K562 (cell line): Measurements from ENCODE around the gene CXCL9. TPM values are rescaled to one million over a fixed set of nuclear protein-coding genes. Genes with fewer than 3 reads are reported as not detected.

ENCODE experiments used
- ATAC-seq: fragments of 200-7000 bp; cut with Tn5 transposase; 3 replicates; pipeline ENCODE4 v1.9.1; 2020; ENCODE audit warnings: moderate library complexity
- BruUV-seq: library from RNA; stranded (reverse); fragments of 400-500 nt; replicated peaks from 2 replicates; lab custom pipeline; 2021; lab: Mats Ljungman, UMichigan
- CTCF ChIA-PET: fragments of 300-600 bp; formaldehyde crosslinking; extraction: SDS; loops from one replicate; lab custom pipeline; 2021; ENCODE audit warnings: low intra/inter-chr PET ratio; lab: Yijun Ruan, JAX
- POLR2A ChIA-PET: fragments of 300-600, 350-650 bp; sonication (Branson Sonifier 250); formaldehyde crosslinking; extraction: SDS; loops from one replicate; lab custom pipeline; 2021; ENCODE audit warnings: antibody characterized with exemption, inconsistent platforms; lab: Yijun Ruan, JAX
- DNase-seq, 4 experiments: peaks; one replicate each; pipeline versions ENCODE4 v3.0.0 to v3.0.0-alpha.2; 2011 to 2018; ENCODE audit warnings: low spot score in 3 of 4, mixed read lengths in 3 of 4; ENCODE audit errors: extremely low read depth in 1 of 4
- FAIRE-seq: peaks from 2 replicates; lab custom pipeline; 2011; peaks lifted over from hg19 to GRCh38; lab: Jason Lieb, UNC
- H2AFZ ChIP-seq: 2 replicates; pipeline ENCODE4 v1.6.0; 2011; ENCODE audit warnings: low read depth, low read length, control low read depth, inconsistent platforms
- H3K27ac ChIP-seq: fragments of 200-600 bp; 3 replicates; pipeline ENCODE4 v1.8.0; 2011; ENCODE audit warnings: low read depth, mild to moderate bottlenecking, control low read depth, inconsistent platforms, low read length, moderate library complexity, mixed read lengths; ENCODE audit errors: extremely low read depth
- H3K27me3 ChIP-seq, 2 experiments: fragments of 300-600 bp in 1 of 2; 2 replicates in 1 of 2; 3 replicates in 1 of 2; pipeline versions ENCODE4 v1.6.0 to v1.8.0; 2011; ENCODE audit warnings: inconsistent platforms in 2 of 2, low read length in 2 of 2, mild to moderate bottlenecking in 1 of 2, mixed read lengths in 1 of 2, moderate library complexity in 1 of 2; ENCODE audit not compliant: control insufficient read depth in 2 of 2, insufficient read depth in 2 of 2
- H3K36me3 ChIP-seq: fragments of 300-600 bp; 3 replicates; pipeline ENCODE4 v1.8.0; 2011; ENCODE audit warnings: mild to moderate bottlenecking, low read length, inconsistent platforms; ENCODE audit not compliant: control insufficient read depth, insufficient read depth
- H3K4me1 ChIP-seq, 2 experiments: fragments of 200-600 bp in 1 of 2; replicated peaks in 1 of 2; 2 replicates in 1 of 2; 3 replicates in 1 of 2; pipeline versions ENCODE4 v1.5.1 to v1.8.0; 2011; ENCODE audit warnings: inconsistent platforms in 2 of 2, low read length in 2 of 2, mild to moderate bottlenecking in 1 of 2, mixed read lengths in 1 of 2, moderate library complexity in 1 of 2; ENCODE audit not compliant: control insufficient read depth in 2 of 2, insufficient read depth in 2 of 2
- H3K4me2 ChIP-seq: 2 replicates; pipeline ENCODE4 v1.6.1; 2011; ENCODE audit warnings: low read length, control low read depth, inconsistent platforms, mixed read lengths; ENCODE audit not compliant: insufficient read depth
- H3K4me3 ChIP-seq: fragments of 200-600 bp; sonication (generic), shearing (Covaris generic); 2 replicates; pipeline ENCODE4 v1.5.1; 2016; ENCODE audit warnings: control low read depth, inconsistent platforms
- H3K79me2 ChIP-seq: fragments of 200-600 bp; 3 replicates; pipeline ENCODE4 v1.8.0; 2011; ENCODE audit warnings: low read length, inconsistent platforms; ENCODE audit not compliant: control insufficient read depth, insufficient read depth
- H3K9ac ChIP-seq, 2 experiments: 2 replicates each; pipeline versions ENCODE4 v1.6.0 to v1.6.1; 2011; ENCODE audit warnings: low read depth in 2 of 2, low read length in 2 of 2, control low read depth in 1 of 2, inconsistent platforms in 1 of 2, mild to moderate bottlenecking in 1 of 2, mixed read lengths in 1 of 2; ENCODE audit not compliant: insufficient read depth in 1 of 2
- H3K9me1 ChIP-seq: one replicate; pipeline ENCODE4 v1.6.0; 2011; ENCODE audit warnings: inconsistent platforms, mild to moderate bottlenecking, low read length, moderate library complexity; ENCODE audit not compliant: control insufficient read depth, insufficient read depth
- H3K9me3 ChIP-seq: replicated peaks from 2 replicates; pipeline ENCODE4 v1.5.1; 2011; ENCODE audit warnings: low read depth, low read length, inconsistent platforms; ENCODE audit not compliant: control insufficient read depth, insufficient read depth
- H4K20me1 ChIP-seq: replicated peaks from 2 replicates; pipeline ENCODE4 v1.6.1; 2011; ENCODE audit warnings: low read length, inconsistent platforms, mixed read lengths; ENCODE audit not compliant: control insufficient read depth, insufficient read depth
- NFYB ChIP-seq: IDR thresholded peaks from 2 replicates; pipeline ENCODE4 v1.6.1; 2011; ENCODE audit warnings: mild to moderate bottlenecking, moderate library complexity; ENCODE audit not compliant: insufficient read length; ENCODE audit errors: extremely low read depth
- WGBS: fragments of 100-300 bp; shearing (Covaris generic); methylation state at CpG from one replicate; pipeline ENCODE4 v1.1.6; 2016; ENCODE audit warnings: low coverage, mixed read lengths; ENCODE audit not compliant: insufficient coverage; ENCODE audit errors: missing lambda C conversion rate; 5-methylcytosine and 5-hydroxymethylcytosine counted together
- in situ Hi-C: fragments of 300-500 bp; cut with MboI; formaldehyde crosslinking; loops from 4 replicates; pipeline ENCODE4 v1.15.0; 2018; ENCODE audit warnings: inconsistent platforms, mixed read lengths
- intact Hi-C: fragments of 100-400 bp; cut with micrococcal nuclease; formaldehyde crosslinking; loops from 2 replicates; pipeline ENCODE4 v1.14.2; 2022
- polyA plus RNA-seq, 8 experiments: library from polyadenylated mRNA; depleted of rRNA in 4 of 8; stranded (reverse) in 5 of 8; unstranded in 3 of 8; fragments of >200 nt; fragmentation: Nextera tagmentation in 2 of 8; fragmentation: Illumina TruSeq in 1 of 8; extraction: Ambion mirVana in 2 of 8; extraction: Trizol in 1 of 8; gene quantifications; 2 replicates each; pipeline versions ENCODE4 v1.2.1 to v1.2.3, GENCODE V29; 2011 to 2014; ENCODE audit warnings: inconsistent platforms in 1 of 8, missing spikeins in 1 of 8
- total RNA-seq, 7 experiments: library from RNA; depleted of rRNA in 6 of 7; stranded (reverse); fragments of >200 nt in 6 of 7; fragmentation: Illumina TruSeq in 2 of 7; extraction: Trizol in 2 of 7; gene quantifications; 2 replicates each; pipeline versions ENCODE4 v1.2.1 to v1.2.3, GENCODE V29; 2011 to 2021; ENCODE audit warnings: low replicate concordance in 1 of 7
- TF ChIP-seq, protein P1 (sequence below): fragments of 450-650 bp; IDR thresholded peaks from 2 replicates; pipeline ENCODE4 v1.7.0; 2016; ENCODE audit warnings: borderline replicate concordance
- TF ChIP-seq, protein P2 (sequence below): sonication (generic); formaldehyde crosslinking; IDR thresholded peaks from 2 replicates; pipeline ENCODE4 v1.8.1; 2022; ENCODE audit warnings: missing genetic modification reagents

Gene CXCL9
- total and polyA plus RNA-seq, 9 of the 15 experiments (the other 6 are each of a cell fraction or from before 2014, with no cell fraction given) = not detected

GRCh38 chr4:76035799-76036380 lies 28.6 kb upstream of the CXCL9 start, which contains the start of gene CXCL11:
TSS of gene CXCL11 (minus strand) at chr4:76036070. CDS start at chr4:76035987, 83 bp downstream.
- H4K20me1 ChIP-seq = no peaks in the 10 kb centered on the region
- H3K9me1 ChIP-seq = no peaks in the 10 kb centered on the region
- H3K9ac ChIP-seq = no peak within 1 kb of the TSS
- no peak for ATAC-seq
- peaks cover 0 to 6% of the 10 kb centered on the region in 2 experiments; a peak in 2 of 5 replicates for H3K4me1 ChIP-seq
- no peaks in the 10 kb centered on the region for H3K9me3 ChIP-seq
- 49% methylated on average over 2 of the region's 2 CpGs for WGBS
- H3K27ac ChIP-seq = no peak within 1 kb of the TSS
- H3K4me2 ChIP-seq = no peak within 1 kb of the TSS; the same call in 1 of the 2 replicates
- no TSS peak for BruUV-seq
- H2AFZ ChIP-seq = peak within 1 kb of the TSS; percentile 53; the same call in 1 of the 2 replicates
- ChIA-PET CTCF (no interaction called here), POLR2A (no interaction called here)
- H3K27me3 ChIP-seq = no peaks in the 10 kb centered on the region; a peak in 2 of 5 replicates
- no peak within 1 kb of the TSS for H3K4me3 ChIP-seq
- intact Hi-C loops (no loop called here), in situ Hi-C loops (no loop called here)
- no peaks in the 10 kb centered on the region for H3K36me3 ChIP-seq
- no peaks in the 10 kb centered on the region for H3K79me2 ChIP-seq
- DNase-seq = no peak
- no peak for TF ChIP-seq NFYB
- TF ChIP-seq, protein P1, sequence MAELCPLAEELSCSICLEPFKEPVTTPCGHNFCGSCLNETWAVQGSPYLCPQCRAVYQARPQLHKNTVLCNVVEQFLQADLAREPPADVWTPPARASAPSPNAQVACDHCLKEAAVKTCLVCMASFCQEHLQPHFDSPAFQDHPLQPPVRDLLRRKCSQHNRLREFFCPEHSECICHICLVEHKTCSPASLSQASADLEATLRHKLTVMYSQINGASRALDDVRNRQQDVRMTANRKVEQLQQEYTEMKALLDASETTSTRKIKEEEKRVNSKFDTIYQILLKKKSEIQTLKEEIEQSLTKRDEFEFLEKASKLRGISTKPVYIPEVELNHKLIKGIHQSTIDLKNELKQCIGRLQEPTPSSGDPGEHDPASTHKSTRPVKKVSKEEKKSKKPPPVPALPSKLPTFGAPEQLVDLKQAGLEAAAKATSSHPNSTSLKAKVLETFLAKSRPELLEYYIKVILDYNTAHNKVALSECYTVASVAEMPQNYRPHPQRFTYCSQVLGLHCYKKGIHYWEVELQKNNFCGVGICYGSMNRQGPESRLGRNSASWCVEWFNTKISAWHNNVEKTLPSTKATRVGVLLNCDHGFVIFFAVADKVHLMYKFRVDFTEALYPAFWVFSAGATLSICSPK = no peak
- TF ChIP-seq, protein P2, sequence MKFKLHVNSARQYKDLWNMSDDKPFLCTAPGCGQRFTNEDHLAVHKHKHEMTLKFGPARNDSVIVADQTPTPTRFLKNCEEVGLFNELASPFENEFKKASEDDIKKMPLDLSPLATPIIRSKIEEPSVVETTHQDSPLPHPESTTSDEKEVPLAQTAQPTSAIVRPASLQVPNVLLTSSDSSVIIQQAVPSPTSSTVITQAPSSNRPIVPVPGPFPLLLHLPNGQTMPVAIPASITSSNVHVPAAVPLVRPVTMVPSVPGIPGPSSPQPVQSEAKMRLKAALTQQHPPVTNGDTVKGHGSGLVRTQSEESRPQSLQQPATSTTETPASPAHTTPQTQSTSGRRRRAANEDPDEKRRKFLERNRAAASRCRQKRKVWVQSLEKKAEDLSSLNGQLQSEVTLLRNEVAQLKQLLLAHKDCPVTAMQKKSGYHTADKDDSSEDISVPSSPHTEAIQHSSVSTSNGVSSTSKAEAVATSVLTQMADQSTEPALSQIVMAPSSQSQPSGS = no peak
- TF ChIP-seq, all 486 proteins: peak for 0
- FAIRE-seq = no peak
